Small intestine (tissue), 7 donors: ENCODE results near the gene ANKRD65. TPM values are rescaled to one million over a fixed set of nuclear protein-coding genes. Genes with fewer than 3 reads are reported as not detected.
A peak's percentile ranks its signal among the peaks of the same experiment; 100 is the strongest.
"Not testable (repeated sequence)": the region's sequence is repeated elsewhere in the genome, so short reads cannot be mapped to it uniquely, and the experiment has no call there.

Experiments used
- DNase-seq, 2 donors: peaks; one replicate each; pipeline versions ENCODE4 v3.0.0 to v3.0.0-alpha.2; 2013
- FAIRE-seq: peaks from 2 replicates; lab custom pipeline; 2012; peaks lifted over from hg19 to GRCh38; lab: Jason Lieb, UNC
- H3K27ac ChIP-seq, 3 donors: one replicate each; pipeline ENCODE4 v1.5.1; 2013; ENCODE audit warnings: low read length in 2 of 3, mild to moderate bottlenecking in 2 of 3, control low read depth in 1 of 3, inconsistent platforms in 1 of 3, low read depth in 1 of 3, moderate library complexity in 1 of 3
- H3K27me3 ChIP-seq, 3 donors: one replicate each; pipeline ENCODE4 v1.6.1; 2013; ENCODE audit warnings: low read length in 3 of 3, inconsistent platforms in 1 of 3; ENCODE audit not compliant: control insufficient read depth in 3 of 3, insufficient read depth in 3 of 3
- H3K36me3 ChIP-seq, 3 donors: one replicate each; pipeline ENCODE4 v1.6.1; 2013; ENCODE audit warnings: low read length in 3 of 3, inconsistent platforms in 1 of 3, low read depth in 1 of 3, mild to moderate bottlenecking in 1 of 3, moderate library complexity in 1 of 3; ENCODE audit not compliant: control insufficient read depth in 3 of 3, insufficient read depth in 2 of 3
- H3K4me1 ChIP-seq, 3 donors: one replicate each; pipeline ENCODE4 v1.6.1; 2013; ENCODE audit warnings: low read length in 2 of 3, inconsistent platforms in 1 of 3, low read depth in 1 of 3, mild to moderate bottlenecking in 1 of 3, moderate library complexity in 1 of 3; ENCODE audit not compliant: control insufficient read depth in 3 of 3, insufficient read depth in 2 of 3
- H3K4me3 ChIP-seq, 3 donors: one replicate each; pipeline ENCODE4 v1.5.1; 2013; ENCODE audit warnings: low read length in 3 of 3, control low read depth in 1 of 3, inconsistent platforms in 1 of 3, low read depth in 1 of 3, mild to moderate bottlenecking in 1 of 3, moderate library complexity in 1 of 3
- H3K9me3 ChIP-seq, 2 donors: one replicate each; pipeline ENCODE4 v1.6.1; 2013; ENCODE audit warnings: low read depth in 1 of 2, low read length in 1 of 2; ENCODE audit not compliant: control insufficient read depth in 2 of 2, insufficient read depth in 1 of 2
- WGBS, 3 donors: extraction: QIAGEN DNeasy Blood & Tissue Kit; methylation state at CpG; one replicate each; pipeline ENCODE4 v1.1.7; 2013; 5-methylcytosine and 5-hydroxymethylcytosine counted together
- polyA plus RNA-seq, 4 donors: library from polyadenylated mRNA; stranded (reverse) in 3 of 4; unstranded in 1 of 4; fragments of 200-250 nt in 3 of 4; fragments of 120-200 nt in 1 of 4; gene quantifications; one replicate each; pipeline versions ENCODE4 v1.2.1 to v1.2.3, GENCODE V29; 2013
- donor health status: healthy with polysubstance abuse.
- donor health status: control.
- donor health status: control.
- donor health status: Bipolar disorder and iron deficiency.
- donor health status: healthy.

ANKRD65 gene
- polyA plus RNA-seq, 4 donors, result 1.1 to 1.7 (median 1.5) TPM

- no peak for FAIRE-seq
- H3K4me3 ChIP-seq, result peak overlapping the region in 2 of 3 donors; percentile 13 to 99
- H3K27me3 ChIP-seq, result no peaks in the 10 kb centered on the region
- peaks cover 0 to 32% (median 5%) of the 10 kb centered on the region in 3 donors for H3K4me1 ChIP-seq
- no peaks in the 10 kb centered on the region for H3K9me3 ChIP-seq
- 80 to 86% (median 84%) methylated on average over 26 of the region's 26 CpGs for WGBS, 3 donors
- no peak for DNase-seq
- peaks cover 0 to 48% (median 3%) of the 10 kb centered on the region in 3 donors for H3K36me3 ChIP-seq
- H3K27ac ChIP-seq, result no peak overlapping the region
Measured at GRCh38 chr1:1373051-1373814, 47.8 kb downstream of the ANKRD65 start.

- Histone ChIP-seq H3K27me3 (no peaks in the 10 kb centered on the region), H3K36me3 (peaks cover 0 to 43% (median 3%) of the 10 kb centered on the region in 3 donors), H3K27ac (peak overlapping the region in 1 of 3 donors; percentile 20), H3K9me3 (peaks cover 0 to 3% of the 10 kb centered on the region in 2 donors), H3K4me3 (no peak overlapping the region), H3K4me1 (peaks cover 0 to 32% (median 5%) of the 10 kb centered on the region in 3 donors)
- FAIRE-seq (no peak), DNase-seq (peak; percentile 55 to 82)
- 28 to 31% (median 30%) methylated on average over 26 of the region's 26 CpGs for WGBS, 3 donors
Measured at GRCh38 chr1:1371746-1372711, 49.0 kb downstream of the ANKRD65 start.

- DNase-seq (no peak), FAIRE-seq (no peak)
- no peaks in the 10 kb centered on the region for H3K27me3 ChIP-seq
- 48 to 70% (median 58%) methylated on average over 12 of the region's 12 CpGs for WGBS, 3 donors
- peaks cover 0 to 37% (median 3%) of the 10 kb centered on the region in 3 donors for H3K36me3 ChIP-seq
- peaks cover 0 to 32% (median 5%) of the 10 kb centered on the region in 3 donors for H3K4me1 ChIP-seq
- H3K9me3 ChIP-seq, result peaks cover 0 to 3% of the 10 kb centered on the region in 2 donors
- H3K4me3 ChIP-seq, result no peak overlapping the region
- peak overlapping the region in 1 of 3 donors; percentile 20 for H3K27ac ChIP-seq
Measured at GRCh38 chr1:1371364-1371745, 49.7 kb downstream of the ANKRD65 start.

GRCh38 chr1:1370771-1371300, 50.2 kb downstream of the ANKRD65 start:
- H3K9me3 ChIP-seq, result peaks cover 0 to 5% of the 10 kb centered on the region in 2 donors
- no peak overlapping the region for H3K27ac ChIP-seq
- no peak for FAIRE-seq
- 78 to 85% (median 84%) methylated on average over 14 to 16 of the region's 16 CpGs for WGBS, 3 donors
- no peak for DNase-seq
- no peak overlapping the region for H3K4me3 ChIP-seq
- no peaks in the 10 kb centered on the region for H3K27me3 ChIP-seq
- peaks cover 0 to 32% (median 3%) of the 10 kb centered on the region in 3 donors for H3K36me3 ChIP-seq
- H3K4me1 ChIP-seq, result peaks cover 0 to 29% (median 3%) of the 10 kb centered on the region in 3 donors

GRCh38 chr1:1370094-1370493, 51.0 kb downstream of the ANKRD65 start:
- not testable (repeated sequence) for H3K4me3 ChIP-seq, H3K27ac ChIP-seq, H3K9me3 ChIP-seq, FAIRE-seq, H3K27me3 ChIP-seq, DNase-seq
- H3K36me3 ChIP-seq, result peaks cover 0 to 32% (median 3%) of the 10 kb centered on the region in 3 donors
- whole genome bisulfite sequencing, 3 donors, result 90 to 93% (median 93%) methylated on average over 14 of the region's 14 CpGs
- H3K4me1 ChIP-seq, result peaks cover 0 to 28% (median 3%) of the 10 kb centered on the region in 3 donors

Other genes starting within 250 kb of the ANKRD65 start
- gene TTLL10, start 247.4 kb downstream of the ANKRD65 start, polyA plus RNA-seq, result under 1 TPM in 2 of 4 donors, not detected in 2; 0.21 to 0.36 TPM
- 1 to 10 TPM in 2 of 4 donors, under 1 TPM in 1, not detected in 1; 0.47 to 5.9 (median 1.8) TPM for gene TNFRSF18, start 214.7 kb downstream of the ANKRD65 start, polyA plus RNA-seq
- 1 to 10 TPM in 3 of 4 donors, not detected in 1; 1.2 to 3.5 (median 3.1) TPM for gene TNFRSF4, start 207.1 kb downstream of the ANKRD65 start, polyA plus RNA-seq
- 100 to 1,000 TPM in 3 of 4 donors, 10 to 100 TPM in 1; 91.2 to 190 (median 151) TPM for gene SDF4, start 189.3 kb downstream of the ANKRD65 start, polyA plus RNA-seq
- 10 to 100 TPM in 2 of 4 donors, 1 to 10 TPM in 2; 2.7 to 13.7 (median 6.8) TPM for gene B3GALT6, start 189.0 kb downstream of the ANKRD65 start, polyA plus RNA-seq
- 100 to 1,000 TPM in 2 of 4 donors, 10 to 100 TPM in 2; 10.6 to 203 (median 98.5) TPM for gene C1QTNF12, start 174.6 kb downstream of the ANKRD65 start, polyA plus RNA-seq
- gene UBE2J2, start 147.4 kb downstream of the ANKRD65 start, polyA plus RNA-seq, result 10 to 100 TPM; 45.9 to 67.0 (median 60.7) TPM
- gene SCNN1D, start 140.8 kb downstream of the ANKRD65 start, polyA plus RNA-seq, result 10 to 100 TPM in 2 of 4 donors, 1 to 10 TPM in 2; 5.2 to 37.1 (median 17.2) TPM
- 10 to 100 TPM; 28.6 to 71.1 (median 50.6) TPM for gene ACAP3, start 113.3 kb downstream of the ANKRD65 start, polyA plus RNA-seq
- 10 to 100 TPM; 15.0 to 22.7 (median 18.4) TPM for gene PUSL1, start 112.7 kb downstream of the ANKRD65 start, polyA plus RNA-seq
- 100 to 1,000 TPM in 3 of 4 donors, 10 to 100 TPM in 1; 94.9 to 331 (median 186) TPM for gene INTS11, start 96.6 kb downstream of the ANKRD65 start, polyA plus RNA-seq
- gene CPTP, start 96.5 kb downstream of the ANKRD65 start, polyA plus RNA-seq, result 10 to 100 TPM; 18.5 to 71.3 (median 45.1) TPM
- gene TAS1R3, start 90.0 kb downstream of the ANKRD65 start, polyA plus RNA-seq, result under 1 TPM; 0.33 to 0.99 (median 0.63) TPM
- gene DVL1, start 71.9 kb downstream of the ANKRD65 start, polyA plus RNA-seq, result 10 to 100 TPM; 46.7 to 88.8 (median 61.3) TPM
- gene MXRA8, start 62.7 kb downstream of the ANKRD65 start, polyA plus RNA-seq, result 100 to 1,000 TPM in 1 of 4 donors, 10 to 100 TPM in 1, 1 to 10 TPM in 2; 2.7 to 538 (median 14.7) TPM
- 100 to 1,000 TPM in 3 of 4 donors, 10 to 100 TPM in 1; 88.1 to 382 (median 297) TPM for gene AURKAIP1, start 46.1 kb downstream of the ANKRD65 start, polyA plus RNA-seq
- gene CCNL2, start 21.9 kb downstream of the ANKRD65 start, polyA plus RNA-seq, result 100 to 1,000 TPM in 3 of 4 donors, 10 to 100 TPM in 1; 71.9 to 224 (median 198) TPM
- 100 to 1,000 TPM; 135 to 221 (median 167) TPM for gene MRPL20, start 14.0 kb downstream of the ANKRD65 start, polyA plus RNA-seq
- gene VWA1, start 14.4 kb upstream of the ANKRD65 start, polyA plus RNA-seq, result 100 to 1,000 TPM in 1 of 4 donors, 10 to 100 TPM in 1, 1 to 10 TPM in 1, under 1 TPM in 1; 0.67 to 122 (median 6.9) TPM
- gene ATAD3C, start 28.4 kb upstream of the ANKRD65 start, polyA plus RNA-seq, result 1 to 10 TPM in 1 of 4 donors, under 1 TPM in 2, not detected in 1; 0.27 to 1.5 (median 0.66) TPM
- gene ATAD3B, start 50.5 kb upstream of the ANKRD65 start, polyA plus RNA-seq, result 10 to 100 TPM; 17.4 to 34.5 (median 19.4) TPM
- gene ATAD3A, start 90.9 kb upstream of the ANKRD65 start, polyA plus RNA-seq, result 10 to 100 TPM; 16.8 to 42.1 (median 25.0) TPM
- gene TMEM240, start 119.3 kb upstream of the ANKRD65 start, polyA plus RNA-seq, result 1 to 10 TPM in 3 of 4 donors, not detected in 1; 1.6 to 3.7 (median 1.6) TPM
- gene SSU72, start 153.6 kb upstream of the ANKRD65 start, polyA plus RNA-seq, result 100 to 1,000 TPM in 3 of 4 donors, 10 to 100 TPM in 1; 83.9 to 140 (median 124) TPM
- 1 to 10 TPM in 2 of 4 donors, under 1 TPM in 2; 0.54 to 2.9 (median 1.5) TPM for gene FNDC10, start 178.9 kb upstream of the ANKRD65 start, polyA plus RNA-seq
- gene MIB2, start 194.2 kb upstream of the ANKRD65 start, polyA plus RNA-seq, result 100 to 1,000 TPM in 2 of 4 donors, 10 to 100 TPM in 2; 44.7 to 213 (median 116) TPM
- gene MMP23B, start 210.9 kb upstream of the ANKRD65 start, polyA plus RNA-seq, result 10 to 100 TPM in 1 of 4 donors, 1 to 10 TPM in 3; 1.2 to 16.5 (median 3.6) TPM
- gene CDK11B, start 237.7 kb upstream of the ANKRD65 start, polyA plus RNA-seq, result 10 to 100 TPM; 24.6 to 61.7 (median 45.1) TPM